Measurements from ENCODE around the gene ANKZF1.

The ANKZF1 gene

DNA sequence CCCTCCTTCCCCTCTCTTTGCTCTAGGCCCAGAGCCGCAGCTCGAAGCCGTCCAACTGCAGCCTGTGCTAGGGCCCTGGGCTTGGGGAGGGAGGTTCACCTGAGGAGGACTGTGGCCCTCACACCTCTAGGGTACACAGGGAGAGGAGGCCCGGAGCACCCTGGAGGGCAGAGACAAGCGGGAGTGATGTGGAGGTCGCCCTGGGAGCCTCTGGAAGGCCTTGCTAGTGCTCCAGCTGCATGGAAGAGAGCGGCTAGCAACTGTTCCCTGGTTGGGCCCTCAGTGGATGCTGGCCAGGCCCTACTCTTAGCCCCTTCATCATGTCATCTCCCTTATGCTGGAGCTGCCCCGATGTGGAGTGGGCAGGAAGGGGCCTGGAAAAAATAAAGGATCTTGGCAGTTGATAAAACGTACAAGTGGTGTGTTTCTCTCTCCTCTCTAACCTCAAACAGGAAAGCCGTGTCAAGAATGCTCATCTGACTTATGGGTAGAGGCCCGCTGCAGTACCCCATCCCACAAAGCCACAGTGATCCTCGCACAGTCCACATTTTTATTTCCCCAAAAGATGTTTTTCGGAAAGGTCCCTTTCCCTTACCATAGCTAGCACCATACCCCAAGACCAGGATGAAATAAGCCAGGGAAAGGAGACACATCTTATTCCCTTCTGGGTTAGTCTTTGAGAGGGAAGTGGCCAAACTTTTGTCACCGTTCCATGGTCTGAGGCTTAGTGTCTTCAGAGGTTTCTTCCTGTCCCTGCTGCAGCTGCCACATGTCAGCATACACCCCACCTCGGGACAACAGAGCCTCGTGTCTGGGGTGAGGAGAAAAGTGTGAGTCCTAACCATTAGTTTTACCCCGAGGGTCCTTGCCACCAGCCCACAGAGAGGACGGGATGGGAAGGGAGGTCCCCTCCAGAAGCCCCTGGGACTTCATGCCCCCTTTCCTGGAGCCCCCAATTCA is 20.1 kb upstream of the ANKZF1 start:
- no peak for DNase-seq

DNA sequence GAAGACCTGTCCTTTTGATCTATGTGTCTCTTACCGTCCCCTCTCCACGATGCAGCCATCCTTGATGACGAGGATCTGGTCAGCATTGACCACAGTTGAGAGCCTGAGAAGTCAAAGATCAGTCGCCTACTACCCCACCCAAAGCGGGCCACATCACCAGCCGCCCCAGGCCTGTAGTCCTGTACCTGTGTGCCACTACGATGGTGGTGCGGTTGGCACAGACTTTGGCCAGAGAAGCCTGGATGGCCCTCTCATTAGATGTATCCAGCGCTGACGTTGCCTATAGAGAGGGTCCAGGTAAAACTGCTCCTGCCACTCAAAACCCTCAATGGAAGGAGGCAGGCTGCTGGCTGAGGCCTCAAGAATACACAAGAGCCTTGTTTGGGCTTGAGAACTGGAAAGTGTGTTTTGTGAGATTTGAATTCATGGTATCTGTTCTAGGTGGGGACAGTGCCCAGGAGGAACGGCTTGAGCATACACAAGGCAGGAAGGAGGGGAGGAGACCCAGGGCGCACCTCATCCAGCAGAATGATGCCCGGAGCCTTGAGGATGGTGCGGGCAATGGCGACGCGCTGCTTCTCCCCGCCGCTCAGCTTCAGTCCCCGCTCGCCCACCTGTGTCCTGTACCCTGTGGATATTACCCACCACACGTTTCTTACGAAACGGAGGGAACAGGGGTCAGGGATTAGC is 19.3 kb upstream of the ANKZF1 start:
- no peak for DNase-seq

DNA sequence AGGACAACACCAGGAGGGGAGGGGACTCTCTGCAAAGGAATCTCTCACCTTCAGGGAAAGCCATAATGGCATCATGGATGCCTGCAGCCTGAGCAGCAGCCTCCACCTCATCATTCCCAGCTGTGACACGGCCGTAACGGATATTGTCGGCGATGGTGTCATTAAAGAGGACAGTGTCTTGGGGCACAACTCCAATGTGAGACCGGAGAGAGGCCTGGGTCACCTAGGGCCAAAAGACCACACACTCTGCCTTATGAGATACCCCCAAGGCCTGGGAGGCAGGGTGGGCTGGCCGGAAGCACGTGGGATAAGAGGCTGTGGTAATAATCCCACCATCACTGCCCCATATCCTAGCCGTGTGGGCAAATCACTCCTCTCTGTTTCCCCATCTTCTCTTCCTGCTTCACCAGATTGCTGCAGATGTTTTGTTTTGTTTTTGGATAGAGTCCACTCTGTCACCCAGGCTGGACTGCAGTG is 18.7 kb upstream of the ANKZF1 start:
- DNase-seq, result no peak

GRCh38 chr2:219213026-219213415 is 16.6 kb upstream of the ANKZF1 start:
- no peak for DNase-seq

- DNase-seq, result no peak
Observed at GRCh38 chr2:219213486-219214071, 16.0 kb upstream of the ANKZF1 start.

DNA sequence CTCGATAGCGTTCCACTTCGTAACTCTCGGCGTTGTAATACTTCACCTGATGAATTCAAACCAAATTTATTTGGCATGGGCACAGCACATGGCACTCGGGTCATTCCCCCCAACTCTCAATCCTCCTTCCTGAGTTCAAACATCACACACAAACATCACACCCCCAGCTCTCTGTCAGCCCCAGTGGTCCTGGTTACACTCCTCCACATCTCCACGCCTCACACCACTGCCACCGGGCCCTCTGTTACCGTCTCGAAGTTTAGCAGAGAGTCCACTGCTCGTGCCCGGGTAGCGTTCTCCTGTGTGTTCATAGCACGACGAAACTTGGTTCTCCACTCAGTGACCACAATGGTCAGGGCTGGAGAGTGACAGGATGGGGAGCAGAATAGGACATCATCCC is 15.5 kb upstream of the ANKZF1 start:
- no peak for DNase-seq

GRCh38 chr2:219214786-219215185 is 14.8 kb upstream of the ANKZF1 start:
- no peak for DNase-seq

- DNase-seq, result no peak
Observed at GRCh38 chr2:219215871-219216534, 13.6 kb upstream of the ANKZF1 start.

- no peak for DNase-seq
Observed at GRCh38 chr2:219216535-219216915, 13.1 kb upstream of the ANKZF1 start.

DNA sequence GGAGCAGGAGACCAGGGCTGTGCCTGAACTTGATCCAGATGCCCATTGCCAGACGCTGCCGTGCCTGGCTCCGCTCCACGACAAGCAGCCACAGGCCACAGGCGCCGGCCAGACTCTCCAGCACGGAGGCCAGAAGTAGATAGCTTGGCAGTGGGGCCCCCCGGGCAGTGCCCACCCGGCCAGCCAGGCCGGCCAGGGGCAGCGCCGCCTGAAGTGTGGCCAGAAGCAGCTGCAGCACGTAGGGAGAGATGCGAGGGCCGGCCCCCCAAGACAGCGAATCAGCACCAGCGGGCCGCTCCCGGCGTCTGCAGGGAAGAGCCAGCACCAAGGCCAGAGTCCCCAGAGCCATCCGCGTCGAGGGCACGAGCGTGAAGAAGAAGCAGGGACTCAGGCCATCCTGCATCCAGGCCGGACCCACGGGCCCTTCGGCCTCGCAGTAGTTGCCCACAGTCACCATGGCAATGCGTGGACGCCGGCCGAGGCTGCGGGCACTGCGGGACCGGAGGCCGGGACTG is 11.3 kb upstream of the ANKZF1 start:
- peak; percentile 54 for DNase-seq

- DNase-seq, result peak; percentile 93
Observed at GRCh38 chr2:219218732-219219701, 10.6 kb upstream of the ANKZF1 start, which contains the start of gene ABCB6. ABCB6 (minus strand) TSS chr2:219218958; CDS start chr2:219218673, 285 bp downstream.

- DNase-seq, result no peak
Observed at GRCh38 chr2:219219784-219220532, 9.6 kb upstream of the ANKZF1 start.

DNA sequence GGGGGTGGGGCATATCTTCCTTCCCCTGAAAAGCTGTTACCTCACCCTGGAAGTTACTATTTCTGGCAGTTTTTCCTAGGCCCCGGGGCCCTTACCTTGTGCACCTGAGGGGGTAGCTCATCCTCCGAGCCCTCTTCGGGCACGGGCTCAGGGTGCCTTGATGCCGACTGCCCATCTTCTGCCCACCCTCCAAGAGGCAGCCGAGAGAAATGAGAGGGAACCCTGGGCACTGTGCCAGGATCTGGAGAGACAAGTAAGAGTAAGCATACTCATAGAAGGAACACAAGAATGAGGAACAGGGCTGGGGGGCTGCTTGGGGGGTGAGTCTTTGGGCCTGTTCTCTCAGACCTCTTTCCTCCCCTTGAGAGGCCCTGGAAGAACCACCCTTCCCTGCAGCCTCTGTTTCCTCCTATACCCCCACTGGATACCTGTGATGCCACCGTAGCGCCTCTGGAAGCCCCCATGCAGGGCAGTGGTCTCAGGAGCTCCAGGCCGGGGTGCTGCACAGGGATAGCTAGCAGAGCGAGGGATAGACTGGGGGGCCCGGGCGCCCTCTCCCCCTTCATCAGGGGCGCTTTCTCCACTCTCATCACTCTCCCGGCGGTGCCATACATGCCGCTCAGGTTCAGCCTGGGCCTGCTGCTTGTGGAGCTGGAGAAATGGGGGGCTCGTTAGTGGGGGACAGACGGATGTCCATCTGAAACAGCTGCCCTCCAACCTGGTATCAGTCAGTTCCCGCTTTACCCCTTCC is 8.8 kb upstream of the ANKZF1 start:
- DNase-seq, result no peak

DNA sequence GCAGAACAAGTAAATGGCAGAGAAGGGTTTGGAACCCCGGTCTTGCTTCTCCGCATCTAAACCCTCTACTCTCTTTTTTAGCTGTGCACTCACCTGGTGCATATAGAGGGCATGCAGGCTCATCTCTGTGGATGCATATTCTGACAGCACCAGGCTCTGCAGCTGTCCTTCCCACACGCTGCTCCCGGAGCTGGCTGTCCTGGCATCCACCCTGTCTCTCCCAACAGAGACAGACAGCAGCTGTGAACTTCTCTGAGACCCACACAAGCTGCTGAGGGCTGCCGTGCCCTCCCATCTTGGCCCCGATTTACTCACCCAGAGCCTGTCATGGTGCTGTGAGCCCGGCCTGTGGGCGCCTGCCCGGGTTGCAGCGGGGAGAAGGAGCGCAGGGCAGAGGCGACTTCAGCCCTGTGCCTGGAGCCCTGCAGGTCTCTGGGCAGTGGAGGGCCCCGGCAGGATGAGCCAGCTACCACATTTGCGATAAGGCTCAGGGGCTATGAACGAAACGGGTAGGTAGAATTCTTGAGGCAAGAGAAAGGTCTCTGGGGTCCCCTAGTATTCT is 7.6 kb upstream of the ANKZF1 start:
- no peak for DNase-seq

GRCh38 chr2:219223831-219224610 is 5.6 kb upstream of the ANKZF1 start:
- no peak for DNase-seq

DNA sequence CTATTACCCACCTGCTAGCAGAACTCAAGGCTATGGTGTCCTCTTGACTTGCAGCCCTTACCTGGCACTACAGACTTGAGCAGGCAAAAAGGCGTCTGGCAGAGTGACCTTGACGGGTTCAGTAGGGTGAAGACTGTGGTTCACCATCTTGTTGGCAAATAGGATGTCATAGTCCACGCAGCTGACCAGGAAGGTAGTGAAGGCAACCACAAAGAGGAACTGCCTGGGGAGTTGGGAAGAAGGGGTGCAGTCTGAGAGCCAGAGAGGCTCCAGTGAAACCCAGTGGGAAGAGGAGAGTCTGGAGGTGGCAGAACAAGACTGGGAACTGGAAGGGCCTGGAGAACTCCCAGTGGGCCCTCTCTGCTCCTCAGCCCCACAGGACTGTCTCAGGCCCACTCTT is 4.3 kb upstream of the ANKZF1 start:
- DNase-seq, result no peak

DNA sequence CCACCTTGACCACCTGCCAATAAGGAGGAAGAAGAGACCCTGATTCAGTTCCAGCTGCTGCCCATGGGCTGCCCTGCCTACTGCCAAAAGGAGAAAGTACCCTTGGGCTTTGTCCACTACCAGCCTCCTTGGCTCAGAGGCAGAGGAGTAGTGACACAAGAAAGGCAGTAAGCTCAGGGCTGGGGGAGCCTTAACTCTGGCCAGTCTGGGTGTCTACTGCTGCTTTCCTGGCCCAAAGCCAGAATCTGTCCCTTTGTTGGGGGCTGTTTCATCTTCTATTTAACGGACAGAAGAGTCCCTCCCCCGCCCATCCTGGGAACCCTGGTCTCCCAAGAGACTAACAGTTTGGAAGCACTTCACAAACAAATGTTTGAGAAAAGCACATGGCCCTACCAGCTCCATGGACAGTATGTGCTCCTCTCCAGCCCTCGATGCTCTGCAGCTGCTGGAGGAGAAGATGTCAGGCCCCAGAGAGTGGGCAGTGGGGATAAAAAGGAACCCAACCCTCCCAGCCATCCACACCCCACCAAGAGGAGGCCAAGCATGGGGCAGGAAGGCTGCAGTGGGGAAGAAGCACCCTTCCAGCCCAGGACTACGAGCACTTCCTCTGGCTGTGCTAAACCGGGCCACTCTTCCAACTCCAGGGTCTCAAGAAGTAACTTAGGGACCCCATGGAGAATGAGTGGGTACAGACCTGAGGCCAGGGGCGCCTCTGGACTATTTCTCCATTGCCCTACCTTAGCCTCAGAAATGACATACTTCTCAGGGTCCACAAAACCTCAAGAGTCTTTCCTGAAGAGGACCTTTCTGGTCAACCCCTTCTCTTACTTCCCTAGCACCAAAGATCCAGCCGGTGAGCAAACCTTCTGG is 1.3 kb upstream of the ANKZF1 start:
- DNase-seq, result no peak

- DNase-seq, result no peak
Observed at GRCh38 chr2:219228911-219229304, 698 bp upstream of the ANKZF1 start.

All from NCI-H510A treated with DMSO at 0.1 percent for 48 hours (cell line).